Endothelial cell of umbilical vein (primary cell): ENCODE measurements around the gene CBX2. TPM values are rescaled to one million over a fixed set of nuclear protein-coding genes. Genes with fewer than 3 reads are reported as not detected.

Source experiments
- BruUV-seq: library from RNA; stranded (reverse); fragments of 400-500 nt; replicated peaks from 2 replicates; lab custom pipeline; 2021; lab: Mats Ljungman, UMichigan
- CTCF ChIA-PET: fragments of 300-600, 350-600 bp; sonication (Branson Sonifier 250); formaldehyde crosslinking; loops from one replicate; lab custom pipeline; 2021; ENCODE audit warnings: antibody characterized with exemption, inconsistent platforms; lab: Charles Lee
- POLR2A ChIA-PET: fragments of 300-600, 350-600 bp; sonication (Branson Sonifier 250); formaldehyde crosslinking; loops from one replicate; lab custom pipeline; 2021; ENCODE audit warnings: antibody characterized with exemption, inconsistent platforms; lab: Charles Lee
- DNase-seq: peaks from one replicate; pipeline ENCODE4 v3.0.0-alpha.2; 2011; ENCODE audit warnings: low read depth, low spot score
- FAIRE-seq: peaks from 2 replicates; lab custom pipeline; 2011; peaks lifted over from hg19 to GRCh38; lab: Jason Lieb, UNC
- H2AFZ ChIP-seq: 2 replicates; pipeline ENCODE4 v1.6.0; 2012; ENCODE audit warnings: low read depth, low read length, control low read depth, inconsistent platforms
- H3K27ac ChIP-seq: 2 replicates; pipeline ENCODE4 v1.5.1; 2011; ENCODE audit warnings: low read depth, mild to moderate bottlenecking, control low read depth, low read length, moderate library complexity; ENCODE audit not compliant: insufficient read depth
- H3K27me3 ChIP-seq, 2 experiments: 2 replicates each; pipeline versions ENCODE4 v1.6.0 to v1.6.1; 2011; ENCODE audit warnings: low read length in 2 of 2, mixed read lengths in 1 of 2; ENCODE audit not compliant: control insufficient read depth in 2 of 2, insufficient read depth in 2 of 2
- H3K36me3 ChIP-seq, 2 experiments: 2 replicates in 1 of 2; 3 replicates in 1 of 2; pipeline ENCODE4 v1.5.1; 2011; ENCODE audit warnings: low read length in 2 of 2, mild to moderate bottlenecking in 1 of 2, moderate library complexity in 1 of 2; ENCODE audit not compliant: control insufficient read depth in 2 of 2, insufficient read depth in 2 of 2; ENCODE audit errors: extremely low read depth in 1 of 2
- H3K4me1 ChIP-seq: 3 replicates; pipeline ENCODE4 v1.5.1; 2011; ENCODE audit warnings: mild to moderate bottlenecking, low read length; ENCODE audit not compliant: control insufficient read depth, insufficient read depth; ENCODE audit errors: extremely low read depth
- H3K4me2 ChIP-seq: 2 replicates; pipeline ENCODE4 v1.6.1; 2011; ENCODE audit warnings: low read length, control low read depth, mixed read lengths; ENCODE audit not compliant: insufficient read depth
- H3K4me3 ChIP-seq, 3 experiments: fragments of 200-600 bp in 1 of 3; sonication (generic), shearing (Covaris generic) in 1 of 3; replicated peaks in 1 of 3; 2 replicates each; pipeline ENCODE4 v1.5.1; 2011 to 2016; ENCODE audit warnings: control low read depth in 3 of 3, low read length in 3 of 3, mild to moderate bottlenecking in 2 of 3, inconsistent platforms in 1 of 3, low read depth in 1 of 3, moderate library complexity in 1 of 3; ENCODE audit not compliant: insufficient read depth in 1 of 3
- H3K79me2 ChIP-seq: 2 replicates; pipeline ENCODE4 v1.6.0; 2012; ENCODE audit warnings: low read length, inconsistent platforms; ENCODE audit not compliant: control insufficient read depth, insufficient read depth
- H3K9ac ChIP-seq: replicated peaks from 2 replicates; pipeline ENCODE3; 2011; ENCODE audit warnings: low read length, control low read depth; ENCODE audit not compliant: insufficient read depth; ENCODE audit errors: extremely low read depth
- H3K9me1 ChIP-seq: replicated peaks from 3 replicates; pipeline ENCODE4 v1.6.0; 2011; ENCODE audit warnings: mild to moderate bottlenecking, low read length; ENCODE audit not compliant: control insufficient read depth, insufficient read depth; ENCODE audit errors: extremely low read depth
- H3K9me3 ChIP-seq: replicated peaks from 2 replicates; pipeline ENCODE4 v1.5.1; 2012; ENCODE audit warnings: low read length, inconsistent platforms; ENCODE audit not compliant: control insufficient read depth, insufficient read depth
- H4K20me1 ChIP-seq: replicated peaks from 2 replicates; pipeline ENCODE3; 2011; ENCODE audit warnings: mild to moderate bottlenecking, low read length; ENCODE audit not compliant: control insufficient read depth, insufficient read depth; ENCODE audit errors: extremely low read depth
- CTCF ChIP-seq, 2 donors: IDR thresholded peaks; 1 replicate in 1 of 2; 2 replicates in 1 of 2; pipeline ENCODE4 v1.5.1; 2011; ENCODE audit warnings: low read length in 2 of 2, mild to moderate bottlenecking in 2 of 2, moderate library complexity in 2 of 2, control low read depth in 1 of 2, inconsistent platforms in 1 of 2, low read depth in 1 of 2; ENCODE audit not compliant: insufficient read depth in 1 of 2; ENCODE audit errors: extremely low read depth in 1 of 2
- EZH2 ChIP-seq: IDR thresholded peaks from 2 replicates; pipeline ENCODE4 v1.6.1; 2012; ENCODE audit warnings: borderline replicate concordance, low read depth, mild to moderate bottlenecking, moderate library complexity, low read length, inconsistent platforms; ENCODE audit not compliant: severe bottlenecking
- FOS ChIP-seq: IDR thresholded peaks from 2 replicates; pipeline ENCODE4 v1.6.1; 2011; ENCODE audit warnings: mild to moderate bottlenecking, low read length, moderate library complexity, borderline replicate concordance; ENCODE audit not compliant: insufficient read depth
- GATA2 ChIP-seq: IDR thresholded peaks from 2 replicates; pipeline ENCODE4 v1.7.0; 2011; ENCODE audit warnings: low read depth, mild to moderate bottlenecking, moderate library complexity, mixed read lengths, low read length; ENCODE audit not compliant: insufficient read length, insufficient read depth
- JUN ChIP-seq: IDR thresholded peaks from 2 replicates; pipeline ENCODE4 v1.6.1; 2011; ENCODE audit warnings: borderline replicate concordance, low read depth; ENCODE audit not compliant: insufficient read length, insufficient read depth
- MAX ChIP-seq: IDR thresholded peaks from 2 replicates; pipeline ENCODE4 v1.6.1; 2011; ENCODE audit not compliant: insufficient read depth, insufficient read length
- MYC ChIP-seq: IDR thresholded peaks from one replicate; pipeline ENCODE4 v1.6.1; 2011; ENCODE audit warnings: mild to moderate bottlenecking, low read depth, low read length
- POLR2A ChIP-seq: IDR thresholded peaks from 2 replicates; pipeline ENCODE4 v1.6.1; 2012; ENCODE audit warnings: low read depth, mild to moderate bottlenecking, control low read depth, low read length
- POLR2AphosphoS5 ChIP-seq: IDR thresholded peaks from 2 replicates; pipeline ENCODE4 v1.6.1; 2012; ENCODE audit warnings: low read depth, mild to moderate bottlenecking, control low read depth, low read length, moderate library complexity; ENCODE audit not compliant: insufficient read depth
- dilution Hi-C: fragments of 300-500 bp; cut with MboI; formaldehyde crosslinking; loops from one replicate; pipeline ENCODE4 v1.15.0; 2019; ENCODE audit warnings: low sequenced_read_pairs; ENCODE audit not compliant: extremely low pct_ligation_motif_present
- intact Hi-C: fragments of 100-400 bp; cut with micrococcal nuclease; formaldehyde crosslinking; loops from one replicate; pipeline ENCODE4 v1.10.0; 2022
- polyA plus RNA-seq, 4 experiments: library from polyadenylated mRNA; depleted of rRNA in 3 of 4; stranded (reverse) in 3 of 4; unstranded in 1 of 4; fragments of >200 nt; gene quantifications; 2 replicates each; pipeline versions ENCODE4 v1.2.1 to v1.2.3, GENCODE V29; 2011 to 2012; ENCODE audit warnings: missing spikeins in 1 of 4
- total RNA-seq: library from RNA; stranded (reverse); gene quantifications from 2 replicates; pipeline ENCODE4 v1.2.3, GENCODE V29; 2021

The CBX2 gene
- total and polyA plus RNA-seq, 2 donors (not counting 3 experiments of a cell fraction or from before 2014, with no cell fraction given) = 10.5 to 20.0 TPM

GRCh38 chr17:79735096-79735495, 42.9 kb upstream of the CBX2 start:
- BruUV-seq = no TSS peak
- dilution Hi-C loops (no loop called here), intact Hi-C loops (no loop called here)
- ChIA-PET POLR2A (no interaction called here), CTCF (interaction anchor here (0.6 to 1.5 kb wide), 2 partner anchors 10 to 11 kb away, joined by 3 to 5 read pairs; no protein-coding TSS in a partner anchor)
- Histone ChIP-seq H3K9me1 (no peaks in the 10 kb centered on the region), H4K20me1 (no peaks in the 10 kb centered on the region), H3K9ac (no peak overlapping the region), H3K4me3 (no peak overlapping the region), H3K4me2 (no peak overlapping the region), H3K79me2 (no peaks in the 10 kb centered on the region), H3K27ac (no peak overlapping the region), H3K27me3 (peaks cover under 1 to 9% of the 10 kb centered on the region in 2 experiments), H3K36me3 (no peaks in the 10 kb centered on the region), H3K9me3 (no peaks in the 10 kb centered on the region), H2AFZ (no peak overlapping the region), H3K4me1 (peaks cover 7% of the 10 kb centered on the region)
- DNase-seq = no peak
- TF ChIP-seq POLR2A (no peak), FOS (no peak), MAX (no peak), MYC (no peak), EZH2 (no peak), GATA2 (no peak), CTCF (IDR thresholded peaks at IDR 0.05; ENCODE audit: extremely low read depth in 1 of 2, insufficient read depth in 1 of 2, low read depth in 1 of 2, low read length in 2 of 2) (no peak), JUN (no peak), POLR2AphosphoS5 (no peak)
- FAIRE-seq = no peak
